GM23338 (cell line): ENCODE data around the gene CCDC54.

Experiments used
- CREB1 ChIP-seq: fragments of 250-450 bp; sonication (Bioruptor Pico); IDR thresholded peaks from 2 replicates; pipeline ENCODE4 v1.5.0; 2020; ENCODE audit warnings: low read depth, mild to moderate bottlenecking, moderate library complexity
- CTCF ChIP-seq, 2 experiments: fragments of 200-600 bp in 1 of 2; sonication (generic) in 1 of 2; conservative IDR thresholded peaks; 2 replicates each; pipeline versions ENCODE4 v1.5.1 to v1.6.1; 2016 to 2017; ENCODE audit warnings: antibody characterized with exemption in 2 of 2, low read depth in 2 of 2, mild to moderate bottlenecking in 2 of 2, moderate library complexity in 1 of 2
- ETS1 ChIP-seq: IDR thresholded peaks from 2 replicates; pipeline ENCODE4 v1.6.1; 2016; ENCODE audit warnings: antibody characterized with exemption
- EZH2 ChIP-seq: fragments of 200-600 bp; sonication (generic); IDR thresholded peaks from one replicate; pipeline ENCODE4 v1.8.0; 2017; ENCODE audit warnings: antibody characterized with exemption, mild to moderate bottlenecking, low read depth; ENCODE audit not compliant: unreplicated experiment
- EZH2phosphoT487 ChIP-seq: fragments of 200-600 bp; sonication (generic); IDR thresholded peaks from one replicate; pipeline ENCODE4 v1.8.1; 2018; ENCODE audit warnings: antibody characterized with exemption; ENCODE audit not compliant: unreplicated experiment
- JUNB ChIP-seq: IDR thresholded peaks from one replicate; pipeline ENCODE4 v1.6.1; 2016; ENCODE audit warnings: antibody characterized with exemption; ENCODE audit not compliant: unreplicated experiment
- POLR2AphosphoS5 ChIP-seq: IDR thresholded peaks from 2 replicates; pipeline ENCODE4 v1.6.1; 2016; ENCODE audit warnings: antibody characterized with exemption, low read depth
- REST ChIP-seq: IDR thresholded peaks from one replicate; pipeline ENCODE4 v1.6.1; 2018; ENCODE audit warnings: antibody characterized with exemption; ENCODE audit not compliant: unreplicated experiment
- STAT1 ChIP-seq: IDR thresholded peaks from one replicate; pipeline ENCODE4 v1.6.1; 2016; ENCODE audit warnings: antibody characterized with exemption; ENCODE audit not compliant: unreplicated experiment
- ZNF114 ChIP-seq: fragments of 250-450 bp; sonication (Bioruptor Pico); IDR thresholded peaks from 2 replicates; pipeline ENCODE4 v1.5.0; 2020; ENCODE audit warnings: mild to moderate bottlenecking, moderate library complexity
- ZNF331 ChIP-seq: fragments of 250-450 bp; sonication (Bioruptor Pico); IDR thresholded peaks from 2 replicates; pipeline ENCODE4 v1.5.0; 2020; ENCODE audit warnings: low read depth, mild to moderate bottlenecking, moderate library complexity
- ZNF462 ChIP-seq: fragments of 250-450 bp; sonication (Bioruptor Pico); IDR thresholded peaks from 2 replicates; pipeline ENCODE4 v1.5.0; 2020; ENCODE audit warnings: mild to moderate bottlenecking, moderate library complexity

GRCh38 chr3:107356706-107357105 lies 20.5 kb upstream of the CCDC54 start:
- TF ChIP-seq REST, result no peak
- no peak for TF ChIP-seq CTCF (conservative IDR thresholded peaks at IDR 0.05; ENCODE audit: low read depth in 2 of 2)
- no peak for TF ChIP-seq STAT1
- no peak for TF ChIP-seq CREB1 (CRISPR knock-in tag)
- TF ChIP-seq JUNB, result no peak
- TF ChIP-seq POLR2AphosphoS5, result no peak
- no peak for TF ChIP-seq EZH2
- TF ChIP-seq ZNF114 (CRISPR knock-in tag), result no peak
- no peak for TF ChIP-seq EZH2phosphoT487
- TF ChIP-seq ZNF462 (CRISPR knock-in tag), result no peak
- TF ChIP-seq ETS1, result no peak
- no peak for TF ChIP-seq ZNF331 (CRISPR knock-in tag)
